Ishikawa (cell line): Measurements from ENCODE around the gene PM20D2.

Experiments
- CREB1 ChIP-seq: IDR thresholded peaks from 2 replicates; pipeline ENCODE4 v1.6.1; 2012; ENCODE audit warnings: low read depth
- EGR1 ChIP-seq: IDR thresholded peaks from 2 replicates; pipeline ENCODE4 v1.6.1; 2012
- EP300 ChIP-seq: IDR thresholded peaks from 2 replicates; pipeline ENCODE4 v1.6.1; 2012; ENCODE audit warnings: borderline replicate concordance
- NFIC ChIP-seq: IDR thresholded peaks from 2 replicates; pipeline ENCODE4 v1.6.1; 2012
- RAD21 ChIP-seq: IDR thresholded peaks from 2 replicates; pipeline ENCODE4 v1.6.1; 2012; ENCODE audit warnings: low read depth
- TCF12 ChIP-seq: IDR thresholded peaks from 2 replicates; pipeline ENCODE4 v1.6.1; 2012; ENCODE audit warnings: low read depth
- TEAD4 ChIP-seq: IDR thresholded peaks from 2 replicates; pipeline ENCODE4 v1.6.1; 2012
- YY1 ChIP-seq: IDR thresholded peaks from 2 replicates; pipeline ENCODE4 v1.6.1; 2012; ENCODE audit warnings: low read depth
- ZBTB7A ChIP-seq: IDR thresholded peaks from 2 replicates; pipeline ENCODE4 v1.6.1; 2012; ENCODE audit warnings: low read depth
- TF ChIP-seq, protein P1 (sequence below): IDR thresholded peaks from 2 replicates; pipeline ENCODE4 v1.6.1; 2012; ENCODE audit warnings: low read depth, mild to moderate bottlenecking
- TF ChIP-seq, protein P2 (sequence below): IDR thresholded peaks from 2 replicates; pipeline ENCODE4 v1.6.1; 2012
- TF ChIP-seq, protein P3 (sequence below): IDR thresholded peaks from 2 replicates; pipeline ENCODE4 v1.6.1; 2012

DNA sequence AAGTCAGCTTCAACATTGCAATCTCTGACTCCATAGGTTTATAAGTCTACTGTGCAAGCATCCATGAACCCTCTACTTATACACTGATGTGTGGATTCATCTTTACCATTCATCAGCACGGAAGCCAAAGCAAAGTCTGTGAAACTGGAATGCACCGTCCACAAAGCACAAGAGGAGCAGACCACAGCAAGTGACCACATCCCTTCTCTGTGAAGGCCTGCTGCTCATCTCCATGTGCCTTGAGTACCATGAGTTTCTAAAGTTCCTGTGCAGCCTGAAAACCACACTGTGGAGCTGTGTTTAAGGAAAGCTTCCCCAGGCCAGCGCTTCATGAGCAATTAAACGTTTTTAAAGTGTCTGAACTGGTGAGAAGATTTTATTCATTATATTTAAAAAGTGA, 51.3 kb downstream of the PM20D2 start:
- TF ChIP-seq, protein P1, sequence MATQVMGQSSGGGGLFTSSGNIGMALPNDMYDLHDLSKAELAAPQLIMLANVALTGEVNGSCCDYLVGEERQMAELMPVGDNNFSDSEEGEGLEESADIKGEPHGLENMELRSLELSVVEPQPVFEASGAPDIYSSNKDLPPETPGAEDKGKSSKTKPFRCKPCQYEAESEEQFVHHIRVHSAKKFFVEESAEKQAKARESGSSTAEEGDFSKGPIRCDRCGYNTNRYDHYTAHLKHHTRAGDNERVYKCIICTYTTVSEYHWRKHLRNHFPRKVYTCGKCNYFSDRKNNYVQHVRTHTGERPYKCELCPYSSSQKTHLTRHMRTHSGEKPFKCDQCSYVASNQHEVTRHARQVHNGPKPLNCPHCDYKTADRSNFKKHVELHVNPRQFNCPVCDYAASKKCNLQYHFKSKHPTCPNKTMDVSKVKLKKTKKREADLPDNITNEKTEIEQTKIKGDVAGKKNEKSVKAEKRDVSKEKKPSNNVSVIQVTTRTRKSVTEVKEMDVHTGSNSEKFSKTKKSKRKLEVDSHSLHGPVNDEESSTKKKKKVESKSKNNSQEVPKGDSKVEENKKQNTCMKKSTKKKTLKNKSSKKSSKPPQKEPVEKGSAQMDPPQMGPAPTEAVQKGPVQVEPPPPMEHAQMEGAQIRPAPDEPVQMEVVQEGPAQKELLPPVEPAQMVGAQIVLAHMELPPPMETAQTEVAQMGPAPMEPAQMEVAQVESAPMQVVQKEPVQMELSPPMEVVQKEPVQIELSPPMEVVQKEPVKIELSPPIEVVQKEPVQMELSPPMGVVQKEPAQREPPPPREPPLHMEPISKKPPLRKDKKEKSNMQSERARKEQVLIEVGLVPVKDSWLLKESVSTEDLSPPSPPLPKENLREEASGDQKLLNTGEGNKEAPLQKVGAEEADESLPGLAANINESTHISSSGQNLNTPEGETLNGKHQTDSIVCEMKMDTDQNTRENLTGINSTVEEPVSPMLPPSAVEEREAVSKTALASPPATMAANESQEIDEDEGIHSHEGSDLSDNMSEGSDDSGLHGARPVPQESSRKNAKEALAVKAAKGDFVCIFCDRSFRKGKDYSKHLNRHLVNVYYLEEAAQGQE = no peak
- TF ChIP-seq, protein P2, sequence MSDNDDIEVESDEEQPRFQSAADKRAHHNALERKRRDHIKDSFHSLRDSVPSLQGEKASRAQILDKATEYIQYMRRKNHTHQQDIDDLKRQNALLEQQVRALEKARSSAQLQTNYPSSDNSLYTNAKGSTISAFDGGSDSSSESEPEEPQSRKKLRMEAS = no peak
- TF ChIP-seq, protein P3, sequence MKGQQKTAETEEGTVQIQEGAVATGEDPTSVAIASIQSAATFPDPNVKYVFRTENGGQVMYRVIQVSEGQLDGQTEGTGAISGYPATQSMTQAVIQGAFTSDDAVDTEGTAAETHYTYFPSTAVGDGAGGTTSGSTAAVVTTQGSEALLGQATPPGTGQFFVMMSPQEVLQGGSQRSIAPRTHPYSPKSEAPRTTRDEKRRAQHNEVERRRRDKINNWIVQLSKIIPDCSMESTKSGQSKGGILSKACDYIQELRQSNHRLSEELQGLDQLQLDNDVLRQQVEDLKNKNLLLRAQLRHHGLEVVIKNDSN = no peak
- TF ChIP-seq ZBTB7A (no peak), RAD21 (no peak), EGR1 (no peak), TEAD4 (no peak), EP300 (no peak), YY1 (no peak), NFIC (no peak), TCF12 (no peak), CREB1 (no peak)
